HG02943 (cell line): ENCODE results near the gene LMOD3.

ENCODE experiments used
- ATAC-seq: cut with Tn5 transposase; IDR thresholded peaks from one replicate; pipeline ENCODE4 v1.9.1; 2021; ENCODE audit warnings: mild to moderate bottlenecking, low read depth, moderate library complexity; ENCODE audit not compliant: unreplicated experiment

The LMOD3 gene

DNA sequence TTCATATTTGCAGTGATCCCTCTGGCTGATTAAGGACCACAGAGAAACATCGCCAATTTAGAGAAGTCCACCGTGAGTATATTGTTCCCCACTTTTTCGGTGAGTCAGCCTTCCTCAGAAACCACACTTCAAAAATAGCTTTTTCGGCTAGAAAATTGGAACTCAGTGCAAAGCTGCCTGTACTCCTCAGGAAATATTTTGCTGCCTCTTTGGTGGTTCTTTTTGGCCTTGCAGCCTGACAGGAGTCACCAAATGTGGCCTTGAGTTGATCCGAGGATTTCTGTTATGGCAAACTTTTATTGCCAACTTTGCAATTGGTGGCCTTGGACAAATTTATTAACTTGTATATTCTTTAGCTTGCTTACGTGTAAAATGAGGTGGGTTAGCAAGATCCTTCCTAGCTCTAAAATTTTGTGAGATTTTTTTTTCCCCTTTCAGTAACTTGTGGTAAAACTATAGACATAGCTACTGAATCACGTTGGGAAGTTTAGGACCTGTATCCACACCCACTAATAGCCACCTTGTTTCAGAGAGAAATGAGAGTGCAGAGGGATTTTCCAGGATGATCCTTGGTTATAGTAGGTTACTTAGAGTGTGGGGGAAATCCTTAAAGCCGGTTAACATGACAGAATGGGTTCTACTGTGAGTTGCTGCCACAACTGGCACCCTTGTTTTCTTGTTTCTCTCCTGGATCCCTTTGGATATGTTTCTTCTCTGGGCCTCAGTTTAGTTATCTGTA, 27.8 kb downstream of the LMOD3 start:
- no peak for ATAC-seq

DNA sequence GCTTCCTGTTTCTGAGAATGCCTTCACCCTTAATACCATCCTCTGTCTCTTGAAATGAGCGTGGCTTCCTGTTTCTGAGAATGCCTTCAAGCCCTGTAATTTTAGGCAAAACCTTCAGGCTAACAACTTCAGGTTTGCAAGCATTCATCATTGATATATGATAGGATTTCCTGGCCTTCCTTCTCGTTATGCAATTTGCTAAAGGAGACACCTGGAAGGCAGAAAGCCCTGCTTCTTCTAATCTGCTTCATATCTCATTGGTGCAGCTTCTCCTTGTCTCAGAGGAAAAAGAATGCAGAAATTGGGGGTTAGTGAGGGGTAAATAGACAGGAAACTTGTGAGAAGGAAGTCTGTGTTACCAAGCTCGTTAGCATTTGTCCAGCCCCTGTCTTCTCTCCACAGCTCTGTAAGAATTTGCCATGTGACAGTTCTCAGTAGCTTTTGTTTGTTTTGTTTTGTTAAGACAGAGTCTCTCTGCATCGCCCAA, 30.3 kb downstream of the LMOD3 start:
- peak; percentile 67 for ATAC-seq

DNA sequence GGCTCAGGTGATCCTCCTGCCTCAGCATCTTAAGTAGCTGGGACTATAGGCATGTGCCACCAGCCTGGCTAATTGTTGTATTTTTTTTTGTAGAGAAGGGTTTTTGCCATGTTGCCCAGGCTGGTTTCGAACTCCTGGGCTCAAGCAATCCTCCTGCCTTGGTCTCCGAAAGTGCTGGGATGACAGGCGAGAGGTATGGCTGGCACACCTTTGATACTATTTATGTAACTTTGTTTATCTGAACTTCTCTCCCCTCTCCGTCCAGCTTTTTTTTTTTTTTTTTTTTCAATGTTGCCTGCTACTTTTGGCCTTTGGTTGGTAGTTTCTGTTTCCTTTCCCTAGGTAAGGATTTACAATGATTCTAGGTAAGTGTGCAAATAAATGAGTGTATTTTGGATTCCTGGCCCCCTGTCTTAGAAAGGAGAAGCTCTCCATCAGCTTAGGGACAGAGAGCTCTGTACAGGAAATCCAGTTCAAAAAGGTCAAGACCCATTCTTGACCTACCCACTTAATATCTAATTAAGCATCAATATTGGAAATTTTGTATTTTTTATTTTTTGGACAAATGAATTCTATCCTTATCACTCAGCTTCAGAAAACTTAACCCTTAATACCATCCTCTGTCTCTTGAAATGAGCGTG, 30.9 kb downstream of the LMOD3 start:
- peak; percentile 2 for ATAC-seq

DNA sequence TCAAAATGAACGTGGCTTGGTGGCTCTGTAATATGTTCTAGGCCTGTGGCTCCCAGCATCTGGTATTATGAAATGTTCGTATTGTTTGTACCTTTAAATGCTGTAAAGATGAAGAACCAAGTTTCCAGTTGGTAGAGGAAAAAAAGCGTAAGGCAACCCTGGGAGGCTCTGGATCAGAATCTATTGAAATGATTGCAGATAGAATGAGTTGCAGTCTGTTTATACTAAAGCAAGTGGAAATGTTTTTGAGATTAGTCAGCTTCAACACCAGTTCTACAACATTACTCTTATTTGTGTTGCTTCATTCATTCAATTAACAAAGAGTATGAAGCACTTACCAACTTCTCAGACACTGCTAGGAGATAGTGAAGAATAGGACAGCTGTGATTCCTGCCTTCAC, 32.4 kb downstream of the LMOD3 start:
- no peak for ATAC-seq

DNA sequence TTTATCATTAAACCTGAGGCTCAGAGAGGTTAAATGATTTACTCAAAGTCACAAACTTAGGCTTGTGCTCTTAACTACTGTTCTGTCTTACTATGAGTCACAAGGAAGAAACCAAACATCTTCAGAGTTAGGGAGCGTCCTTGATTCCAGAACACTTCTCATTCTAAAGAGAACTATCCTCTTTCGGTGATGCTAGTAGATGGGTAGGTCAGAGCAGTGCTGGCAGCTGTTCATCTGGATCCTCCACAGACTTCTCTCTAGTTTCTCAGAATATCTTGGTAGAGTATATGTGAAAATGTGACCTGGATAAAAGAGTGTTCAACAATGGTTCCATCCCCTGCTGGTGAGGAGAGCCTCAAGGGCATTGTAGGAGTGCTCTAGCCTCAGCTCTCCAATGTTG, 34.3 kb downstream of the LMOD3 start:
- ATAC-seq: peak; percentile 20

DNA sequence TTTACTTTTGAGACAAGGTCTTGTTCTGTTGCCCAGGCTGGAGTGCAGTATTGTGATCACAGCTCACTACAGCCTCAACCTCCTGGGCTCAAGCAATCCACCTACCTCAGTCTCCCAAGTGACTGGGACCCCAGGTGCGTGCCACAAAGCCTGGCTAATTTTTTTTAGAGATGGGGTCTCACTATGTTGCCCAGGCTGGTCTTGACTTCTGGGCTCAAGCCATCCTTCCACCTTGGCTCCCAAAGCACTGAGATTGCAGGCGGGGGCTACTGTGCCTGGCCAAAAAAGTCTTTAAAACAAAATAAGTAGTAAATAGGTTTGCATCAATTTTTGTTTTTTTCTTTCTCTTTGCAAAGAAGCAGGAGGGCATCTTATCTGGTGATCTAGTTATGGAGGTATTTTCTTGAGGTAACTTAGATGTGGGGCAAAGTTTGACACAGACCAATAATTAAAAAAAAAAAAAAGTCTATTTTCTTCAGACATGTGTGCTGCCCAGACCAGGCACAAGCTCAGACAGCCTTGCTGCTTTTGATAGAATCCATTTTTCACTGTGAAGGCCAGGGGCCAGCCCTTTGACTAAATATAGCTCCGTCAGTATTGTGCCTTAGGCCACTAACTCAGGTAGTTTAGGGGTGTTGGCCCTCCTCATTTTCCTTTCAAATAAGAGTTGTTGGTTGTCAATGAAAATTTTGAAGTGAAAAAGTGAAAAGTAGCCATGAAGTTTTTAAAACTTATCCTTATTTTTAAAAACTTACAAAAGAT, 35.2 kb downstream of the LMOD3 start:
- no peak for ATAC-seq

DNA sequence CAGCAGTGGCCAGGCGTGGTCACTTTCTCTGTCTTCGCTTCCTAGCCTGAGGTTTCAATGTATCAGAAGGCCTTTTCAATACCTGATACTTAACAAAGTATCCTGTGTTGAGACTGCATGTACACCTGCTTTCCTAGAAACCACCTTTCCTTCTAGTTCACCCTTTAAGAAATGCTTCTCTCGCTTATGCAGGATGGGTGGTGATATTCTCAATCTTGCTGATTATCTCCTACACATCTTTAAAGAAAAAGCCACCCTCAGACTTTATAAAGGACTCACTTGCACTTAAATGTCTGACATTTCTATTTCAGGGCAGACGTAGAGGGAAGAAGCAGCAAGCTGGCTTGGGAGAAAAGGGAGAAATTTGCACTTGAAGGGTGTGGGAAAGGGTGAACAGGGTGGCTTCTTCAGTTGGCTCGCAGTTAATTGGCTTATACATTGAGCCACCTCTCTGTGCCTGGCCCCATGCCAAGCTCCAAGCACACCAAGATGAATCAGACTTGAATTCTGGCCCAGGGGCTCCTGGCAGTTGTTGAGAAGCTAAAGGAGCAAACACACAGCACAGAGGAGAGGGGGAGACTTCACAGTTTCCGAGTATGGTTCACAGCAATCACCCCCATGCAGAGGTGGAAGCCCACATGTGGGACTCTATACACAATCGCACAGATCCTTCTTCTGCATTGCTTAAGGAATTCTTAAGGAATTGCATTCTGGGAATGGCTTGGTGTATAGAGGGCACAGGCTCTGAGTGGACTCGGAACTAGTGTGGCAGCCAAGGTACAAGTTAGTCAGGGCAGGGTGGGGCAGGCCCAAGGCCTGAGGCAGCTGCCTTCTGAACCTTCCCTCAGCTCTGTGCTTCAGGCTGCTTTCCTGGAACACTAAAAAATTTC, 36.3 kb downstream of the LMOD3 start:
- ATAC-seq: no peak

DNA sequence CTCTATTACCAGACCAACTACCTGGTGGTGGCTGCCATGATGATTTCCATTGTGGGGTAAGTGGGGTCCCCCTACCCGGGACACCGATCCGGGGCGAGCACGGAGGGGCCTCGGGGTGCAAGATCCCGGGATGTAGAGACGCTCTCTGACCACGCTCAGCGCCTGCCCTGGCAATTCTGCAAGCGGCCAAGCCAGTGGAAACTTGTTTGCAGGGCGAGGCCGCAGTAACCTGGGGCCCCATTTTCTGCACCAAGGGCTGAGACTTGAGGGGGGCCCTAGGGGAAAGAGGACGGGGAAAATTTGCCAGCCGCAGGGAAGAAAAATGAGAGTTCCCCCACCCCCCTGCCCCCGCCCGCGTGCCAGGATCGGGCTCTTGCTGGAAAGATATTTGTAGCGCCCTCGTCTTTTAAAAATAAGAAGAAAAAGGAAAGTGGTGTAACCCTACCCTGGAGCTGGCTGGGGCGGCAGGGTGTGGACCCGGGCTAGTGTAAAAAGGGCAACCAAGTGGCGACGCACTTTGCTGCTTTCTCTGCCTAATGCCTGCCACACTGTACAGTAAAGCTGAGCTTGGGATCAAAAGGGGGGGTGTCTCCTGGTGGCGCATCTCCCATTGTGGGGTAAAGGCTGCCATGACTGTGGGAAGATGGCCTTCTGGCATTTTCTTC, 37.1 kb downstream of the LMOD3 start:
- no peak for ATAC-seq

DNA sequence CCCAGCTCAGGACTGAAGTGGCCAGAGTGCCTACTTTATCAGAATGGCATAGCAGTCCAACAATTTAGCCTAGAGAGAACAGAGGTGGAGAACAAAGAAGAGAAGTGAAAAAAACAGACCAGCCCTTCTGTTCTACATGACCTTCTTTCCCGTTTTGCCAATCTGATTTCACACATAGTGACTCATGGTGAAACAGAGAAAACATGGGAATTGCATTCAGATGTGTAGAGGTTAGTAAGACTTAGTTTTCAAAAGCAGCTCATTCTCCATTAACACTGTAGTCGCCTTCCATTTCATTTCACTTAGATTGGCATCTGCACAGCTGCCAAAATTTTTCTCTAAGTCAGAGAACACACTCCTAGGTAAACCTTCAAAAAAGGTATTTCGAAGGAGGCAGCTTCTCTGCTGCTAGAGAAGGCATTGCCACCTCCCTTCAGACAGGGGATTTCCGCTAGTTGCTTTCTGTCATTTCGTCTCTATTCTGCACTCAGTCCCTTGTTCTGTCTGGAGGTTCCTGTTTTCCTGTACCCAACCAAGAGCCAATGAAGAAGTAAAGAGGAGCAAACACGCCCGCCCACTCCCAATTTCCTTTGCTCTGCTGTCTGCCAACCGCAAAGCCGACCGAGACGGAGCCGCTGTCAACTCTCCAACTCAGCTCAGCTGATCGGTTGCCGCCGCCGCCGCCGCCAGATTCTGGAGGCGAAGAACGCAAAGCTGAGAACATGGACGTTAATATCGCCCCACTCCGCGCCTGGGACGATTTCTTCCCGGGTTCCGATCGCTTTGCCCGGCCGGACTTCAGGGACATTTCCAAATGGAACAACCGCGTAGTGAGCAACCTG, 37.8 kb downstream of the LMOD3 start, which contains the start of gene ARL6IP5:
ARL6IP5 (plus strand) TSS at position 612 of the 842 bp plus-strand sequence; CDS start at position 723, 111 bp downstream.
- ATAC-seq: peak; percentile 54

DNA sequence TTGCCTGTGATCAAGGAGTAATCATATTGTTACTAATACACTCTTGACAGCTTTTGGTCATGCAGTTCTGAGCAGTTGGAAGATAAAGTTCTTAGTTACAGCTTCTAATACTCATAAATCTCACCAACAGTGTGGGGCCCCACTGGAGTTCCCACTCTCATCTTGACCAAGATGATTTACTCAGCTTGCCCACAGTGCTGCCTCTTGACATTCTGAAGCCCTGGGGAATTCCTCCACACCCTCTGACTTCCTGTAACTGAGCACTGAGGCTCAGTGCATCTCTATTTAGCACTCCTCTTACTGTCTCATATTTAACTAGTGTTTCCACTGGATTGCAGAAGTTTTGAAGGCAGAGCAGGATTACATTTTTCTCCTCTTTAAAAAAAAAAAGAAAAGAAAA, 39.6 kb downstream of the LMOD3 start:
- ATAC-seq: peak; percentile 46

DNA sequence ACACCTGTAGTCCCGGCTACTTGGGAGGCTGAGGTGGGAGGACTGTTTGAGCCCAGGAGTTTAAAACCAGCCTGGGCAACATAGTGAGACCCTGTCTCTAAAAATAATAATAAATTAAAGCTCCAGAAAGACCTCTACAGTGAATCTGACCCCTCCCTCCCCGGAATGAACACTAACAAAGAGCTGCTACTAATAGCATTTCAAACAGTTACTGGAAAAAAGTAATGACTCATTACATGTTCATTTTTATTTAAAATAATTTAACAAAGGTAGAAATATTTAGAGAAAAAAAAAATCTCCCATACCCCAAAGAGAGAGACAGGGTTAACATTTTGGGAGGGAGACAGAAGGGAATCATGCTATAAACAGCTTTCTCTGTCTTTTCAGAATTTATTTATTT, 40.0 kb downstream of the LMOD3 start:
- no peak for ATAC-seq

DNA sequence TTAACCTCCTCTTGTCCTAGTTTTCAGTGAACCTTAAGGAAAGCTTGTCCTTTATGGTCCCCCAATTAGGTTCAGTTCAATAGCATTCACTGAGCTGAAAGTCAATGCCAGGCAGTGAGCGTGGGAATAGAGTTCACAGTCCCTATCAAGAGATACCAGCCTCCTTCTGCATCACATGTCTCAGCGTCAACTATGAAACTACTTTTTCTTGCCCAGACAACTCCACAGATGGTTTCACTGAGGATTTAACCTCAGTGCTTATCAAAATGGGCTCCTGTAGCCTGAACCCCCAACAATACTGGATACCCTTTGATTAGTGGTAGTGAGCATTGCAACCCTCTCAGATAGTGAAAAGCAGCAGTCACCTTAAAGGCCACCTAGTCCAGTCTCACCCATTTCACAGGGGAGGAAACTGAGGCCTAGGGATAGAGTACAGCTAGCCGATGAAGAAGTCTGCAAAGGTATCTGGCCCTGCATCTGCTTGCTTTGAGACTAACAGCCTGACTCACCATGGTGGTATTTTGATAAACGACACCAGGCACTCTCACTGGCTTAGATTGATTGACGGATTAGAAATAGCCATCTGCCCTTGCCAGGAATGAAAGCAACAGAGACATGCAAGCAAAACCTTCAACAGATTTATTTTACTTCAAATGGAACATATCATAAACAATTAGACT, 40.7 kb downstream of the LMOD3 start:
- ATAC-seq: no peak

DNA sequence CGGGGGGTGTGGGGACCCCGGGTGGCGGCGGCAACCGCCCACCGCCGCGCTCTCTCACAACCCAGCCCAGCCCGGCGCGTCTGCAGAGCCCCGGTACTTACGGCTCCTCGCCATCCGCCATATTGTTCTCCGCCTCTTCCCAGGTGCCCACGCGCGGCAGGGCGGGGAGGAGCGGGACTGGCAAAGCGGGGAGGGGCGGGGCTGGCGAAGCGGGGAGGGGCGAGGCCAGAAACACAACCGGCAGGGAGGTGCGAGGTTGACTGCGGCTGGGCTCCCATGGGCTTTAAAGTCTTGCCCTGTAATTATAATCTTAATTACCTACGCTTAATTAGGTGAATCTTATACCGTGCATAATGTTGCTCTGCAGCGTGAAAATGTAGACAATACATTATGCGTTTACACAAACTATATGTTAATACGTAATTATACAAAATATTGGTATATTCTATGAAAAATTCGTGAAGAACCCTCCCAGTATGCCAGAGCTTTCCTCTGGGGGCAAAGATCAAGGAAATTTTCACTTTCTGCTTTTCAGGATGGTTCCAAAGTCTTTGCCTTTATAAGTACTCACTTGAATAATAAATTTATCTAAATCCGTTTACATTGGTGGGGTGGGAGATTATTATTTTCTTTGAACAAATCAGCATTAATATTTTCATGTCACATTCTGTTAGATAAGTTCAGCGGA, 42.0 kb downstream of the LMOD3 start, which contains the start of gene UBA3:
UBA3 (minus strand) TSS at position 133 of the 688 bp plus-strand sequence; CDS start at position 121, 12 bp downstream.
- ATAC-seq: peak; percentile 48

DNA sequence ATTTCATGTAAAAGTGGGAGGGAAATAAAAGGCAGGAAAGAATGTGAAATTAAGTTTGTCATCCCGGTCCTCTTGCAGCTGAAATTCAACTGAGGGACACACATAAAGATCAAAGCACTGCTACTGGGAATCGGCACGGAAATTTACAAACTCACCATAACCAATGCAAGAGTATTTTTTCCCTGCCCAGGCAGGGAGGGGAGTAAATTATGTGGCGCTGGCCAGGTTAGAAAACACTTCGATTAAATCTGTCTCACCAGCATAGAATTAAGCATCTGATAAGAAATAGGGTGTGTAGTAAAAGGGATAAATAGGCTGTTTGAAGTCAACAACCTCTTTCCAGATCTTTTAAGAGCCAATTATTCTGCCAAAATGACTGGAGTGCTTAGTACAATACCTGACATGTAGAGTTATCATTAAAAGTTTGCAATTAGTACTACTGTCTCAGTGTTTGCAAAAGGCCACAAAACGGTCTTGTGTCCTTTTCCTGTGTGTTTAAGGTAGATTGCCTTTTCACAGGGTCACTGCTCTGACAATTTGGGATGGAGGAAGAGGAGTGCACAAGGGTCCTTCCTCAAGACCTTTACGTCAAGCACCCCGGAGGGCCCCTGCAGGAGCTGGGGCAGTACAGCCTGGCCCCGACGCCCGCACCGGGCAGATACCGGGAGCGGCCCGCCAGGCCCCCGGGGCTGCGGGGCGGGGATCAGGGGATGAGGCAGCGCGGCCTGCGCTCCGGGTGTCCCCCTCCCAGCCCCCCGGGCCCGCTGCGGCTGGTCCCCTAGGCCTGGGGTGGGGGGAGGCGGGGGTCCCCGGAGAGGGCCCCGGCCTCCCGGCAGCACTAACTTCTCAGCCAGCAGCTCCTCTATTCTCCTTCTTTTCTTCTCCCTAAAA, 42.9 kb downstream of the LMOD3 start:
- ATAC-seq: peak; percentile 13

DNA sequence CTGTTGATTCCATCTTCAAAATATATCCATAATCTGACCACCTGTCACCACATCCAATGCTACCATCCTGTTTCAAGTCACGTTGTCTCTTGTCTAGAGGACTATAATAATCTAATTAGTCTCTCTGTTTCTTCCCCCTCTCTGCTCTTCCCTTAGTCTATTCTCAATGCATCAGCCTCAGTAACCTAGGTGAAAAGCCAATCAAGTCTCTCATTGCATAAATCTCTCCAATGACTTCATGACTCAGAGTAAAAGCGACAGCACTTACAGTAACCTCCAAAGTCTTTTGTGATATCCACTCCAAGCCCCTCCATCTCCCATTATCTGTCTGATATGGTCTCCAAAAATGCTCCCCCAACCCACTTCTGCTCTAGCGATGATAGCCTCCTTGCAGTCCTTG, 49.5 kb downstream of the LMOD3 start:
- no peak for ATAC-seq

DNA sequence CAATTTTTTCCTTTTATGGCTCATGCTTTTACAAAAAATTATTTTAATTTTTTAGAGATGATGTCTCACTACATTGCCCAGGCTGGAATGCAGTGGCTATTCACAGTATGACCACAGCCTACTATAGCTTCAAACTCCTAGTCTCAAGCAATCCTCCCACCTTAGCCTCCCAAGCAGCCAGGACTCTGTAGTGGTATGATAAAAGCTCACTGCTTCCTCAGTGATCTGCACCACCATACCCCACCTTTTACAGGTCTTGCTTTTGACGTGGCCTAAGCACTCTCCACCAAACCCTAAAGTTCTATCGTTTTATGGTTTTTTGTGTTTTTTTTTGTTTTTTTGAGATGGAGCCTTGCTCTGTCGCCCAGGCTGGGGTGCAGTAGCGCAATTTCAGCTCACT, 56.3 kb downstream of the LMOD3 start:
- ATAC-seq: no peak
